Keratinocyte (primary cell): ENCODE measurements around the gene FOXRED2. TPM values are rescaled to one million over a fixed set of nuclear protein-coding genes. Genes with fewer than 3 reads are reported as not detected.

ENCODE experiments used
- DNase-seq: peaks from one replicate; pipeline ENCODE4 v3.0.0-alpha.2; 2011; ENCODE audit warnings: low read depth, missing footprints, low spot score
- FAIRE-seq: peaks from 2 replicates; lab custom pipeline; 2011; peaks lifted over from hg19 to GRCh38; lab: Jason Lieb, UNC
- H2AFZ ChIP-seq: 2 replicates; pipeline ENCODE4 v1.6.0; 2012; ENCODE audit warnings: low read length, control low read depth, inconsistent platforms; ENCODE audit not compliant: control insufficient read depth
- H3K27ac ChIP-seq: 2 replicates; pipeline ENCODE4 v1.5.1; 2011; ENCODE audit warnings: low read length; ENCODE audit not compliant: control insufficient read depth, insufficient read depth
- H3K27me3 ChIP-seq: 3 replicates; pipeline ENCODE4 v1.6.0; 2011; ENCODE audit warnings: low read length; ENCODE audit not compliant: control insufficient read depth, insufficient read depth; ENCODE audit errors: extremely low read depth
- H3K36me3 ChIP-seq, 2 experiments: 2 replicates in 1 of 2; 3 replicates in 1 of 2; pipeline ENCODE4 v1.5.1; 2011; ENCODE audit warnings: low read length in 2 of 2, mild to moderate bottlenecking in 1 of 2; ENCODE audit not compliant: control insufficient read depth in 2 of 2, insufficient read depth in 2 of 2; ENCODE audit errors: extremely low read depth in 1 of 2
- H3K4me1 ChIP-seq: 3 replicates; pipeline ENCODE4 v1.5.1; 2011; ENCODE audit warnings: low read length; ENCODE audit not compliant: control insufficient read depth, insufficient read depth; ENCODE audit errors: extremely low read depth
- H3K4me2 ChIP-seq: 3 replicates; pipeline ENCODE4 v1.6.0; 2011; ENCODE audit warnings: low read depth, low read length; ENCODE audit not compliant: control insufficient read depth, insufficient read depth; ENCODE audit errors: extremely low read depth
- H3K4me3 ChIP-seq, 3 experiments: fragments of 200-600 bp in 1 of 3; sonication (generic) in 1 of 3; 2 replicates in 2 of 3; 3 replicates in 1 of 3; pipeline ENCODE4 v1.5.1; 2011 to 2016; ENCODE audit warnings: low read length in 3 of 3, mild to moderate bottlenecking in 3 of 3, control low read depth in 2 of 3, inconsistent platforms in 1 of 3, low read depth in 1 of 3, mixed read lengths in 1 of 3, mixed run types in 1 of 3, moderate library complexity in 1 of 3; ENCODE audit not compliant: control insufficient read depth in 2 of 3, insufficient read depth in 2 of 3; ENCODE audit errors: extremely low read depth in 1 of 3
- H3K79me2 ChIP-seq: 2 replicates; pipeline ENCODE4 v1.6.0; 2012; ENCODE audit warnings: low read length; ENCODE audit not compliant: control insufficient read depth, insufficient read depth
- H3K9ac ChIP-seq: 3 replicates; pipeline ENCODE4 v1.6.0; 2011; ENCODE audit warnings: low read length; ENCODE audit not compliant: control insufficient read depth, insufficient read depth; ENCODE audit errors: extremely low read depth
- H3K9me1 ChIP-seq: 3 replicates; pipeline ENCODE4 v1.6.0; 2011; ENCODE audit warnings: low read length; ENCODE audit not compliant: control insufficient read depth, insufficient read depth; ENCODE audit errors: extremely low read depth
- H3K9me3 ChIP-seq: 2 replicates; pipeline ENCODE4 v1.5.1; 2012; ENCODE audit warnings: low read depth, low read length; ENCODE audit not compliant: control insufficient read depth
- H4K20me1 ChIP-seq: 3 replicates; pipeline ENCODE4 v1.6.0; 2011; ENCODE audit warnings: low read length; ENCODE audit not compliant: control insufficient read depth, insufficient read depth; ENCODE audit errors: extremely low read depth
- EZH2 ChIP-seq: IDR thresholded peaks from one replicate; pipeline ENCODE4 v1.6.1; 2012; ENCODE audit warnings: inconsistent platforms, mild to moderate bottlenecking, low read length, moderate library complexity
- dilution Hi-C: fragments of 300-500 bp; cut with MboI; formaldehyde crosslinking; loops from one replicate; pipeline ENCODE4 v1.7.0; 2020; ENCODE audit warnings: low sequenced_read_pairs; ENCODE audit not compliant: extremely low pct_ligation_motif_present
- polyA plus RNA-seq, 5 experiments: library from polyadenylated mRNA; depleted of rRNA in 3 of 5; stranded (reverse) in 3 of 5; stranded (forward) in 1 of 5; unstranded in 1 of 5; fragments of >200 nt; gene quantifications; 1 replicate in 1 of 5; 2 replicates in 3 of 5; 3 replicates in 1 of 5; pipeline versions ENCODE4 v1.2.1 to v1.2.3, GENCODE V29; 2011 to 2012; ENCODE audit warnings: missing spikeins in 2 of 5, low read depth in 1 of 5, low replicate concordance in 1 of 5
- TF ChIP-seq, protein P1 (sequence below), 3 experiments: IDR thresholded peaks in 1 of 3; conservative IDR thresholded peaks in 1 of 3; optimal IDR thresholded peaks in 1 of 3; 2 replicates in 2 of 3; 3 replicates in 1 of 3; pipeline versions ENCODE3 to v1.5.1; 2011; ENCODE audit warnings: low read length in 3 of 3, mild to moderate bottlenecking in 3 of 3, moderate library complexity in 2 of 3, control low read depth in 1 of 3, inconsistent platforms in 1 of 3; ENCODE audit not compliant: insufficient read depth in 2 of 3; ENCODE audit errors: extremely low read depth in 1 of 3

FOXRED2 gene
- polyA plus RNA-seq, 1 donor (not counting 4 experiments of a cell fraction or from before 2014, with no cell fraction given) = 0.71 TPM

DNA sequence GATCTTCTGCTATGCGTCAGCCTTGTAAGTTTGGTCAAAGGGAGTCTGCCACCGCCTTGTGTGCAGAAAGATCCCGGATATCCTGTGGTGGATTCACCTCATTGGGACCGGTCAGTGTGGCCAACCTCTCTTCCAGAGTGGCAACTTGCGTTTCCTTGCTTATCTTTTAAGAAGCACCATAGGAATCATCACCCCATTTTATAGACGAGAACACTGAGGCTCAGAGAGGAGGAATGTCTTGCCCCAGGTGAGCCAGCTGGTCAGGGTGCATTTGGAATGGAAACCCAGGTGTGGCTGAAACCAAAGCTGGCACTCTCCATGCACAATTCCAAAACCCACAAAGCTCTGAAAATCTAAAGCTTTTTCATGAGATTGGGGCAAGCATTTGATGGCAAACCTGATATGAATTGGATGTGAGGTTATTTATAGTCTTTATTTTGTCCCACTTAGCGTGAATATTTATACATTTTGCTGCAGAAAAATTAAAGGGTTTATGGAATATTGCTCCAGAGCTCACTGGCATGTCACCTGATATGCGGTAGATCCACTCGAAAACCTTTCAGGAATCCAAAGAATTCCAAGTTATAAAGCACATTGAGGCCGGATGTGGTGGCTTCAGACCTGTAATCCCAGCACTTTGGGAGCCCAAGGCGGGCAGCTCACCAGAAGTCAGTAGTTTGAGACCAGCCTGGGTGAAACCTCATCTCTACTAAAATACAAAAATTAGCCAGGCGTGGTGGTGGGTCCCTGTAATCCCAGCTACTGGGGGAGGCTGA, 34.2 kb upstream of the FOXRED2 start:
- Histone ChIP-seq H3K9ac (no peak overlapping the region), H3K79me2 (no peaks in the 10 kb centered on the region), H3K9me1 (no peaks in the 10 kb centered on the region), H3K4me2 (no peak overlapping the region), H4K20me1 (no peaks in the 10 kb centered on the region), H3K4me1 (peaks cover 20% of the 10 kb centered on the region), H3K4me3 (no peak overlapping the region), H3K27ac (peak overlapping the region; percentile 80), H3K36me3 (no peaks in the 10 kb centered on the region), H3K27me3 (no peaks in the 10 kb centered on the region), H3K9me3 (no peaks in the 10 kb centered on the region), H2AFZ (no peak overlapping the region)
- dilution Hi-C loops = no loop called here
- TF ChIP-seq, protein P1, sequence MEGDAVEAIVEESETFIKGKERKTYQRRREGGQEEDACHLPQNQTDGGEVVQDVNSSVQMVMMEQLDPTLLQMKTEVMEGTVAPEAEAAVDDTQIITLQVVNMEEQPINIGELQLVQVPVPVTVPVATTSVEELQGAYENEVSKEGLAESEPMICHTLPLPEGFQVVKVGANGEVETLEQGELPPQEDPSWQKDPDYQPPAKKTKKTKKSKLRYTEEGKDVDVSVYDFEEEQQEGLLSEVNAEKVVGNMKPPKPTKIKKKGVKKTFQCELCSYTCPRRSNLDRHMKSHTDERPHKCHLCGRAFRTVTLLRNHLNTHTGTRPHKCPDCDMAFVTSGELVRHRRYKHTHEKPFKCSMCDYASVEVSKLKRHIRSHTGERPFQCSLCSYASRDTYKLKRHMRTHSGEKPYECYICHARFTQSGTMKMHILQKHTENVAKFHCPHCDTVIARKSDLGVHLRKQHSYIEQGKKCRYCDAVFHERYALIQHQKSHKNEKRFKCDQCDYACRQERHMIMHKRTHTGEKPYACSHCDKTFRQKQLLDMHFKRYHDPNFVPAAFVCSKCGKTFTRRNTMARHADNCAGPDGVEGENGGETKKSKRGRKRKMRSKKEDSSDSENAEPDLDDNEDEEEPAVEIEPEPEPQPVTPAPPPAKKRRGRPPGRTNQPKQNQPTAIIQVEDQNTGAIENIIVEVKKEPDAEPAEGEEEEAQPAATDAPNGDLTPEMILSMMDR (optimal IDR thresholded peaks at IDR 0.05 in 1 of 3, IDR thresholded peaks at IDR 0.05 in 1 of 3, conservative IDR thresholded peaks at IDR 0.05 in 1 of 3; ENCODE audit: extremely low read depth in 1 of 3, insufficient read depth in 2 of 3, low read length in 3 of 3) = no peak
- TF ChIP-seq EZH2 = no peak
- DNase-seq (no peak), FAIRE-seq (peak; percentile 29)

DNA sequence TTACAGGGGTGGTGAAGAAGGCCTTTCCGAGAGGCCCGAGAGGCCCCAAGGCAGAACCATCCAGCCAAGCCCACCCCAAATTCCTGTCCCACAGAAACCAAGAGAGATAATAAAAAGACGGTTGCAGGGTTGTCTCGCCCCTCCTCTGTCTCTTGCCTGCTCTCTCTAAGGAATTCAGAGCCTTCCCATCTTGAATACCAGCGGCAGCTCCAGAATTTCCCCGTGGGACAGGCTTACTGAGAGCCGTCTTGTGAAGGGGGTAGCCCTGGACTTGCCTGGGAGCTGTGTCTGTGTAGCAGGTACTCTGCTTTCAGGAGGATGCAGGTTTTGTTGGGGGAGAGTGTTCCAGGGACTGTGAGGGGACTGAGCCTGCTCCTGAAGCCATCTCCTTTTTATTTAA, 31.7 kb upstream of the FOXRED2 start:
- dilution Hi-C loops = no loop called here
- Histone ChIP-seq H3K9me1 (no peaks in the 10 kb centered on the region), H4K20me1 (no peaks in the 10 kb centered on the region), H3K27me3 (no peaks in the 10 kb centered on the region), H3K9ac (no peak overlapping the region), H3K9me3 (no peaks in the 10 kb centered on the region), H3K4me1 (peaks cover 14% of the 10 kb centered on the region), H3K4me3 (no peak overlapping the region), H3K79me2 (no peaks in the 10 kb centered on the region), H3K36me3 (no peaks in the 10 kb centered on the region), H2AFZ (no peak overlapping the region), H3K4me2 (no peak overlapping the region), H3K27ac (no peak overlapping the region)
- no peak for FAIRE-seq
- DNase-seq = no peak
- TF ChIP-seq EZH2 = no peak
- TF ChIP-seq, protein P1 (optimal IDR thresholded peaks at IDR 0.05 in 1 of 3, IDR thresholded peaks at IDR 0.05 in 1 of 3, conservative IDR thresholded peaks at IDR 0.05 in 1 of 3; ENCODE audit: extremely low read depth in 1 of 3, insufficient read depth in 2 of 3, low read length in 3 of 3) = no peak
